Neural progenitor cell (in vitro differentiated cells): ENCODE results near the gene EPHA4.

ENCODE experiments used
- CTCF ChIP-seq: fragments of 200-600 bp; sonication (generic); IDR thresholded peaks from 2 replicates; pipeline ENCODE4 v1.5.1; 2017; ENCODE audit warnings: antibody characterized with exemption, mild to moderate bottlenecking
- EZH2 ChIP-seq: fragments of 200-600 bp; sonication (generic); IDR thresholded peaks from 2 replicates; pipeline ENCODE4 v1.6.1; 2017; ENCODE audit warnings: antibody characterized with exemption, mild to moderate bottlenecking, moderate library complexity

- no peak for TF ChIP-seq CTCF
- TF ChIP-seq EZH2: no peak
Observed at GRCh38 chr2:221451862-221452788, 120.0 kb downstream of the EPHA4 start.
